GM19324 (cell line): ENCODE results near the gene CDC26.
A peak's percentile ranks its signal among the peaks of the same experiment; 100 is the strongest.

Experiments
- ATAC-seq: cut with Tn5 transposase; IDR thresholded peaks from one replicate; pipeline ENCODE4 v1.9.1; 2021; ENCODE audit warnings: mild to moderate bottlenecking, moderate library complexity; ENCODE audit not compliant: unreplicated experiment, low FRiP score

The CDC26 gene

GRCh38 chr9:113275157-113276131 is at the start of gene CDC26, which contains the start of gene PRPF4:
Gene CDC26 (minus strand): TSS chr9:113275572. CDS start chr9:113272507, 3,065 bp downstream.
Gene PRPF4 (plus strand): TSS chr9:113275658. CDS start chr9:113275744, 86 bp downstream.
- peak; percentile 99 for ATAC-seq

GRCh38 chr9:113322671-113323070 is 47.3 kb upstream of the CDC26 start:
- ATAC-seq, result no peak

GRCh38 chr9:113320051-113320450 is 44.7 kb upstream of the CDC26 start:
- ATAC-seq, result no peak

- no peak for ATAC-seq
These were observed 43.7 kb upstream of the CDC26 start for GRCh38 chr9:113319054-113319453.

GRCh38 chr9:113317777-113318176 is 42.4 kb upstream of the CDC26 start:
- ATAC-seq, result no peak

- ATAC-seq, result no peak
These were observed 40.7 kb upstream of the CDC26 start for GRCh38 chr9:113316030-113316429.

- ATAC-seq, result no peak
These were observed 39.9 kb upstream of the CDC26 start for GRCh38 chr9:113315231-113315630.

GRCh38 chr9:113313261-113313660 is 37.9 kb upstream of the CDC26 start:
- ATAC-seq, result no peak

GRCh38 chr9:113311961-113312360 is 36.6 kb upstream of the CDC26 start:
- ATAC-seq, result no peak

GRCh38 chr9:113310538-113310937 is 35.2 kb upstream of the CDC26 start:
- no peak for ATAC-seq

GRCh38 chr9:113309204-113309813 is 33.9 kb upstream of the CDC26 start:
- no peak for ATAC-seq

GRCh38 chr9:113307396-113307975 is 32.1 kb upstream of the CDC26 start:
- ATAC-seq, result no peak

- ATAC-seq, result no peak
These were observed 31.2 kb upstream of the CDC26 start for GRCh38 chr9:113306566-113306965.

GRCh38 chr9:113302792-113303418 is 27.5 kb upstream of the CDC26 start, which contains the start of gene RNF183:
Gene RNF183 (minus strand): TSS chr9:113303376. CDS start chr9:113298184, 5,192 bp downstream.
- ATAC-seq, result no peak

- no peak for ATAC-seq
These were observed 26.2 kb upstream of the CDC26 start for GRCh38 chr9:113301548-113301947.

GRCh38 chr9:113299800-113300292 is 24.5 kb upstream of the CDC26 start:
- no peak for ATAC-seq

- no peak for ATAC-seq
These were observed 23.8 kb upstream of the CDC26 start for GRCh38 chr9:113298924-113299770.

- ATAC-seq, result no peak
These were observed 22.9 kb upstream of the CDC26 start for GRCh38 chr9:113298311-113298710.

GRCh38 chr9:113296796-113297558 is 21.6 kb upstream of the CDC26 start:
- no peak for ATAC-seq
